IMR-90 (cell line): ENCODE data around the gene REEP2. TPM values are rescaled to one million over a fixed set of nuclear protein-coding genes. Genes with fewer than 3 reads are reported as not detected.

ENCODE experiments used
- ATAC-seq: fragments of 200-7000 bp; cut with Tn5 transposase; 2 replicates; pipeline ENCODE4 v1.9.1; 2020; ENCODE audit warnings: low read depth, mild to moderate bottlenecking, moderate library complexity
- BruUV-seq: library from RNA; stranded (reverse); fragments of 400-500 nt; replicated peaks from 2 replicates; lab custom pipeline; 2021; lab: Mats Ljungman, UMichigan
- CTCF ChIA-PET: fragments of 300-600 bp; formaldehyde crosslinking; extraction: SDS; loops from one replicate; lab custom pipeline; 2021; ENCODE audit warnings: antibody characterized with exemption; lab: Yijun Ruan, JAX
- POLR2A ChIA-PET: fragments of 300-600 bp; sonication (Branson Sonifier 250); formaldehyde crosslinking; loops from one replicate; lab custom pipeline; 2022; ENCODE audit warnings: antibody characterized with exemption; ENCODE audit not compliant: unreplicated experiment; lab: Charles Lee
- DNase-seq: peaks from one replicate; pipeline ENCODE4 v3.0.0; 2013
- H2AFZ ChIP-seq: replicated peaks from 2 replicates; pipeline ENCODE3; 2013; ENCODE audit warnings: low read length, mild to moderate bottlenecking; ENCODE audit not compliant: poor library complexity
- H2AK5ac ChIP-seq: 2 replicates; pipeline ENCODE4 v1.6.1; 2013; ENCODE audit warnings: low read depth, low read length, inconsistent platforms
- H2AK9ac ChIP-seq: replicated peaks from 2 replicates; pipeline ENCODE3; 2013; ENCODE audit warnings: mild to moderate bottlenecking, low read depth, low read length, moderate library complexity; ENCODE audit not compliant: poor library complexity
- H2BK120ac ChIP-seq: 2 replicates; pipeline ENCODE4 v1.6.1; 2013; ENCODE audit warnings: low read depth, low read length, inconsistent platforms
- H2BK15ac ChIP-seq: 3 replicates; pipeline ENCODE4 v1.6.1; 2013; ENCODE audit warnings: low read depth, low read length, inconsistent platforms
- H2BK20ac ChIP-seq: 2 replicates; pipeline ENCODE4 v1.6.1; 2013; ENCODE audit warnings: low read depth, mild to moderate bottlenecking, inconsistent platforms, low read length, moderate library complexity
- H2BK5ac ChIP-seq: 2 replicates; pipeline ENCODE4 v1.6.1; 2013; ENCODE audit warnings: mild to moderate bottlenecking, low read depth, low read length, inconsistent platforms; ENCODE audit not compliant: poor library complexity, severe bottlenecking
- H3K14ac ChIP-seq: replicated peaks from 2 replicates; pipeline ENCODE4 v1.6.1; 2013; ENCODE audit warnings: low read depth, low read length, inconsistent platforms
- H3K18ac ChIP-seq: 2 replicates; pipeline ENCODE4 v1.6.1; 2013; ENCODE audit warnings: low read depth, low read length, control low read depth
- H3K23ac ChIP-seq: 2 replicates; pipeline ENCODE4 v1.6.1; 2013; ENCODE audit warnings: low read depth, low read length, inconsistent platforms
- H3K27ac ChIP-seq: 2 replicates; pipeline ENCODE4 v1.5.1; 2013; ENCODE audit warnings: mild to moderate bottlenecking, control low read depth, low read length; ENCODE audit not compliant: insufficient read depth
- H3K27me3 ChIP-seq: 2 replicates; pipeline ENCODE4 v1.6.1; 2013; ENCODE audit warnings: low read length; ENCODE audit not compliant: control insufficient read depth, insufficient read depth
- H3K36me3 ChIP-seq: 2 replicates; pipeline ENCODE4 v1.6.1; 2013; ENCODE audit warnings: low read length, mixed read lengths; ENCODE audit not compliant: control insufficient read depth, insufficient read depth
- H3K4ac ChIP-seq: 2 replicates; pipeline ENCODE4 v1.6.1; 2013; ENCODE audit warnings: low read depth, low read length, inconsistent platforms
- H3K4me1 ChIP-seq: 2 replicates; pipeline ENCODE4 v1.6.1; 2013; ENCODE audit warnings: low read length, mixed read lengths; ENCODE audit not compliant: control insufficient read depth, insufficient read depth
- H3K4me2 ChIP-seq: 2 replicates; pipeline ENCODE4 v1.6.1; 2013; ENCODE audit warnings: low read depth, mild to moderate bottlenecking, control low read depth, low read length, moderate library complexity
- H3K4me3 ChIP-seq: 2 replicates; pipeline ENCODE4 v1.5.1; 2013; ENCODE audit warnings: low read depth, mild to moderate bottlenecking, control low read depth, low read length, moderate library complexity; ENCODE audit not compliant: insufficient read depth
- H3K56ac ChIP-seq: 2 replicates; pipeline ENCODE4 v1.6.1; 2013; ENCODE audit warnings: low read length, inconsistent platforms; ENCODE audit not compliant: insufficient read depth; ENCODE audit errors: extremely low read depth
- H3K79me1 ChIP-seq, 2 experiments: 2 replicates each; pipeline ENCODE4 v1.6.1; 2013; ENCODE audit warnings: low read length in 2 of 2, inconsistent platforms in 1 of 2, low read depth in 1 of 2
- H3K9ac ChIP-seq: 2 replicates; pipeline ENCODE4 v1.6.1; 2013; ENCODE audit warnings: low read depth, low read length, control low read depth
- H3K9me1 ChIP-seq: 2 replicates; pipeline ENCODE4 v1.6.1; 2013; ENCODE audit warnings: low read length, inconsistent platforms; ENCODE audit not compliant: insufficient read depth
- H3K9me3 ChIP-seq: 2 replicates; pipeline ENCODE4 v1.6.1; 2013; ENCODE audit warnings: low read length; ENCODE audit not compliant: control insufficient read depth, insufficient read depth
- H4K20me1 ChIP-seq: 2 replicates; pipeline ENCODE4 v1.6.1; 2013; ENCODE audit warnings: low read length, inconsistent platforms; ENCODE audit not compliant: insufficient read depth
- H4K5ac ChIP-seq: 2 replicates; pipeline ENCODE4 v1.6.1; 2013; ENCODE audit warnings: mild to moderate bottlenecking, low read depth, low read length, control low read depth
- H4K8ac ChIP-seq, 2 experiments: 2 replicates each; pipeline ENCODE4 v1.6.1; 2013; ENCODE audit warnings: low read depth in 2 of 2, low read length in 2 of 2, control low read depth in 1 of 2, inconsistent platforms in 1 of 2
- H4K91ac ChIP-seq: 2 replicates; pipeline ENCODE4 v1.6.1; 2013; ENCODE audit warnings: low read depth, low read length, inconsistent platforms; ENCODE audit not compliant: insufficient read depth
- BHLHE40 ChIP-seq: fragments of 150-350 bp; IDR thresholded peaks from 2 replicates; pipeline ENCODE4 v1.6.1; 2016; ENCODE audit warnings: mild to moderate bottlenecking, low read depth, low read length
- CHD1 ChIP-seq: IDR thresholded peaks from 2 replicates; pipeline ENCODE4 v1.6.1; 2012; ENCODE audit warnings: low read depth, low read length, improper control_type of control experiment
- FOS ChIP-seq: fragments of 150-350 bp; IDR thresholded peaks from 2 replicates; pipeline ENCODE4 v1.6.1; 2016; ENCODE audit warnings: low read depth, low read length
- MAZ ChIP-seq: IDR thresholded peaks from 2 replicates; pipeline ENCODE4 v1.6.1; 2012; ENCODE audit warnings: low read depth, mild to moderate bottlenecking, low read length, improper control_type of control experiment, moderate library complexity, borderline replicate concordance
- MXI1 ChIP-seq: IDR thresholded peaks from 2 replicates; pipeline ENCODE4 v1.6.1; 2012; ENCODE audit warnings: low read depth, mild to moderate bottlenecking, low read length, moderate library complexity, borderline replicate concordance
- SMC3 ChIP-seq: fragments of 150-350 bp; IDR thresholded peaks from 2 replicates; pipeline ENCODE4 v1.6.1; 2016; ENCODE audit warnings: low read depth, mild to moderate bottlenecking, antibody characterized with exemption, low read length, moderate library complexity
- WGBS, 2 experiments: methylation state at CpG; one replicate each; pipeline versions ENCODE4 v1.1.5 to v1.1.7; 2013; ENCODE audit warnings: missing lambda C conversion rate in 2 of 2; ENCODE audit not compliant: insufficient read length in 1 of 2; ENCODE audit errors: extremely low coverage in 2 of 2; 5-methylcytosine and 5-hydroxymethylcytosine counted together
- dilution Hi-C: fragments of 300-500 bp; cut with HindIII; formaldehyde crosslinking; loops from one replicate; pipeline ENCODE4 v1.14.3; 2018; ENCODE audit warnings: low sequenced_read_pairs; ENCODE audit not compliant: unreplicated experiment
- in situ Hi-C: fragments of 300-500 bp; cut with MboI; formaldehyde crosslinking; loops from 3 replicates; pipeline ENCODE4 v1.14.3; 2019; ENCODE audit warnings: low sequenced_read_pairs, inconsistent platforms, mixed read lengths
- intact Hi-C: fragments of 100-400 bp; cut with micrococcal nuclease; formaldehyde crosslinking; loops from 2 replicates; pipeline ENCODE4 v1.10.0; 2022
- polyA plus RNA-seq, 3 experiments: library from polyadenylated mRNA; depleted of rRNA; stranded (reverse); fragments of >200 nt; gene quantifications; 2 replicates each; pipeline ENCODE4 v1.2.3, GENCODE V29; 2012; ENCODE audit warnings: low replicate concordance in 1 of 3
- total RNA-seq: library from RNA; depleted of rRNA; stranded (reverse); fragments of >200 nt; gene quantifications from 2 replicates; pipeline ENCODE4 v1.2.3, GENCODE V29; 2012

Gene REEP2
- total and polyA plus RNA-seq, 2 of the 4 experiments (the other 2 are of a cell fraction) = 12.4 to 17.0 TPM

- TF ChIP-seq FOS (no peak), CHD1 (no peak), BHLHE40 (peak; percentile 38; the same call in 1 of the 2 replicates), MXI1 (no peak), MAZ (no peak), SMC3 (peak; percentile 17; the same call in 1 of the 2 replicates)
- peak overlapping the region; percentile 84 for H3K14ac ChIP-seq
- ChIA-PET CTCF (interaction anchor here (0.7 to 2.2 kb wide), 6 partner anchors 9 to 84 kb away, joined by 3 to 10 read pairs (median 4); no protein-coding TSS in a partner anchor), POLR2A (no interaction called here)
- H3K4me3 ChIP-seq = peak overlapping the region; percentile 66
- no TSS peak for BruUV-seq
- DNase-seq (peak; percentile 93), ATAC-seq (peak; percentile 45)
- peak overlapping the region; percentile 39; the same call in 1 of the 2 replicates for H2BK20ac ChIP-seq
- peaks cover 18% of the 10 kb centered on the region for H3K36me3 ChIP-seq
- H2AFZ ChIP-seq = peak overlapping the region; percentile 100
- peaks cover 36% of the 10 kb centered on the region for H4K20me1 ChIP-seq
- peak overlapping the region; percentile 98 for H2AK9ac ChIP-seq
- H3K79me1 ChIP-seq = peaks cover 13 to 36% of the 10 kb centered on the region in 2 experiments
- H3K27ac ChIP-seq = peak overlapping the region; percentile 94
- H3K23ac ChIP-seq = peak overlapping the region; percentile 96; the same call in 1 of the 2 replicates
- H4K8ac ChIP-seq = peak overlapping the region; percentile 86 to 95
- intact Hi-C loops (loop anchor here (1.0 kb wide), 2 partner anchors 14 to 79 kb away; partner anchors contain the start of gene ETF1), in situ Hi-C loops (no loop called here), dilution Hi-C loops (no loop called here)
- peak overlapping the region; percentile 64 for H3K18ac ChIP-seq
- 2% methylated on average over 17 of the region's 34 CpGs; no CpG with 5 or more reads in 1 of the 2 experiments for WGBS, 2 experiments
- peaks cover 14% of the 10 kb centered on the region; the same call in 1 of the 2 replicates for H3K9me1 ChIP-seq
- peak overlapping the region; percentile 86 for H3K9ac ChIP-seq
- H2BK120ac ChIP-seq = peak overlapping the region; percentile 91
- H4K91ac ChIP-seq = peak overlapping the region; percentile 88
- peak overlapping the region; percentile 79 for H3K4me2 ChIP-seq
- no peaks in the 10 kb centered on the region for H3K9me3 ChIP-seq
- H3K56ac ChIP-seq = peak overlapping the region; percentile 88
- peak overlapping the region; percentile 48; the same call in 1 of the 3 replicates for H2BK15ac ChIP-seq
- peak overlapping the region; percentile 97 for H3K4ac ChIP-seq
- peak overlapping the region; percentile 87 for H2AK5ac ChIP-seq
- H4K5ac ChIP-seq = peak overlapping the region; percentile 51
- H3K27me3 ChIP-seq = no peaks in the 10 kb centered on the region
- peak overlapping the region; percentile 95 for H2BK5ac ChIP-seq
- H3K4me1 ChIP-seq = peaks cover 12% of the 10 kb centered on the region; the same call in 1 of the 2 replicates
Observed at GRCh38 chr5:138464008-138464387, 25.1 kb downstream of the REEP2 start.
